Regular cardiac myocyte (primary cell): Measurements from ENCODE around the gene SLC45A2. TPM values are rescaled to one million over a fixed set of nuclear protein-coding genes. Genes with fewer than 3 reads are reported as not detected.

ENCODE experiments used
- total RNA-seq: library from RNA; depleted of rRNA; stranded (reverse); fragments of >200 nt; gene quantifications from 2 replicates; pipeline ENCODE4 v1.2.3, GENCODE V29; 2014

The SLC45A2 gene, protein sequence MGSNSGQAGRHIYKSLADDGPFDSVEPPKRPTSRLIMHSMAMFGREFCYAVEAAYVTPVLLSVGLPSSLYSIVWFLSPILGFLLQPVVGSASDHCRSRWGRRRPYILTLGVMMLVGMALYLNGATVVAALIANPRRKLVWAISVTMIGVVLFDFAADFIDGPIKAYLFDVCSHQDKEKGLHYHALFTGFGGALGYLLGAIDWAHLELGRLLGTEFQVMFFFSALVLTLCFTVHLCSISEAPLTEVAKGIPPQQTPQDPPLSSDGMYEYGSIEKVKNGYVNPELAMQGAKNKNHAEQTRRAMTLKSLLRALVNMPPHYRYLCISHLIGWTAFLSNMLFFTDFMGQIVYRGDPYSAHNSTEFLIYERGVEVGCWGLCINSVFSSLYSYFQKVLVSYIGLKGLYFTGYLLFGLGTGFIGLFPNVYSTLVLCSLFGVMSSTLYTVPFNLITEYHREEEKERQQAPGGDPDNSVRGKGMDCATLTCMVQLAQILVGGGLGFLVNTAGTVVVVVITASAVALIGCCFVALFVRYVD
- 0.28 TPM in 1 of 2 replicates, not detected in the other for total RNA-seq

DNA sequence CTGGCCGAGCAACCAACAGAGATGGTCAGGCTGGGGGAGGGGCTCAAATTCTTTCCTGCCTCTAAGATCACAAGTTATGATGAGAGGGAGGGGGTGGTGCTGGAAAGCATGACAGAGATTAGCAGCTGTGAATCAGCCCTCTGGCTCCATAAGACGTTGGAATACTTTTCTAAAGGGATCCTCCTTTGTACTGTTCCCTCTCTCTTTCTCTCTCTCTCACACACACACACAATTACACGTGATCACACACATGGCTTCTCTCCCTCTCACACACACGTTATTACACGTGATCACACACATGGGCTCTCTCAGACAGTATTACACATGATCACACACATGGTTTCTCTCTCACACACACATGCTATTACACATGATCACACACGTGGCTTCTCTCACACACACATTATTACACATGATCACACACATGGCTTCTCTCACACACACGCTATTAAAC is at the start of gene SLC45A2:
SLC45A2 (minus strand) TSS at position 23 of the 454 bp plus-strand sequence. CDS start 110 bp downstream, outside the sequence.

DNA sequence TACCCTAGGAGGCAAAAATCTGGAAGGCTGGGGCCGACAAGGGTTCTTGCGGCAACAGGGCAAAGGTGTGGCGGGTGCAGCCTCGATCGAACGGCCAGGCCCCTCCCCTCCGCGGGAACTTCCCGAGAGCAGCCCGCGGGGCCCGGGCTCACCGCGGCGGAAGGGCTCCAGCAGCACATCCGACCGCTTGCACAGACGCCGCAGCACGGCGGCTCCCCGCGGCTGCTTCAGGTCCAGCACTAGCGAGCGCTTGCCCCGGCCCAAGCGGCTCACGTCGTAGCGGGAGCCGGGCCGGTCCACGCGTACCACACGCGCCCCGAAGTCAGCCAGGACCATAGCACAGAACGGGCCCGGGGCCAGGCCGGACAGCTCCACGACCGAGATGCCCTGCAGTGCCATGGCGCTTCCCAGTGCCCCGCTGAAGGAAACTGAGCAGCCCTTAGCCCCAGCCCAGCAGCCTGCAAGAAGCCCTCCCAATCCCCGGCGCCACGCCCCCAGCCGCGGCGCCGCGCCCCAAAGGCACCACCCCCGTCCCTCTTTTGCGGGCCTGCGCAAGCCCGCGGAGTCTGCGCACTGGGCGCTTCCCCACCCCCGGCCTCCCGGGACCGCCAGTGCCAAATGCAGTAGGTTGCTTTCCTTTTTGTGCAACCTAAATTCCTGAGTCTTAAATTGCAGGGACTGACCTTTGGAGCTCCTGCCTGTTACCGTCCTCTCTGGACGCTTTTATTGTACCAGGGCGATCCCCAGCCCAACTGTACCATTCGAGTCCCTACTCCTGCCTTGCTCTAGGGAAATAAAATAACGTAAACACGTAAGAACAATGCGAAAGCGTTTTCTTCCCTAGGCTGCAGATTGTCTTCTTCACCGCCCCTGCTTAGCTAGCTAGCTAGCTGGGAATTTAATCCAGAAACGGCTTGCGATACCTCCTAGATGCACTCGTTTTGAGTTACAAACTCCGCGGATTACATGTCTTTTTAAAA is 23.4 kb upstream of the SLC45A2 start, which contains the start of gene AMACR:
AMACR (minus strand) TSS at position 430 of the 980 bp plus-strand sequence; CDS start at position 399, 31 bp downstream.

DNA sequence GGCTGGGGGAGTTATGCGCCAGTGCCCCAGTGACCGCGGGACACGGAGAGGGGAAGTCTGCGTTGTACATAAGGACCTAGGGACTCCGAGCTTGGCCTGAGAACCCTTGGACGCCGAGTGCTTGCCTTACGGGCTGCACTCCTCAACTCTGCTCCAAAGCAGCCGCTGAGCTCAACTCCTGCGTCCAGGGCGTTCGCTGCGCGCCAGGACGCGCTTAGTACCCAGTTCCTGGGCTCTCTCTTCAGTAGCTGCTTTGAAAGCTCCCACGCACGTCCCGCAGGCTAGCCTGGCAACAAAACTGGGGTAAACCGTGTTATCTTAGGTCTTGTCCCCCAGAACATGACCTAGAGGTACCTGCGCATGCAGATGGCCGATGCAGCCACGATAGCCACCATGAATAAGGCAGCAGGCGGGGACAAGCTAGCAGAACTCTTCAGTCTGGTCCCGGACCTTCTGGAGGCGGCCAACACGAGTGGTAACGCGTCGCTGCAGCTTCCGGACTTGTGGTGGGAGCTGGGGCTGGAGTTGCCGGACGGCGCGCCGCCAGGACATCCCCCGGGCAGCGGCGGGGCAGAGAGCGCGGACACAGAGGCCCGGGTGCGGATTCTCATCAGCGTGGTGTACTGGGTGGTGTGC is 48.0 kb downstream of the SLC45A2 start, which contains the start of gene RXFP3:
RXFP3 (plus strand) TSS at position 6 of the 636 bp plus-strand sequence; CDS start at position 361, 355 bp downstream.

Other genes with a start within 250 kb of the SLC45A2 start
- 57.8 and 71.5 TPM in 2 replicates for gene ADAMTS12, start 92.7 kb downstream of the SLC45A2 start, total RNA-seq
- under 0.01 and 0.28 TPM in 2 replicates for gene RXFP3, start 48.3 kb downstream of the SLC45A2 start, total RNA-seq
- 8.1 and 10.1 TPM in 2 replicates for gene AMACR, start 23.4 kb upstream of the SLC45A2 start, total RNA-seq
- gene C1QTNF3, start 58.5 kb upstream of the SLC45A2 start, total RNA-seq = 0.19 and 0.85 TPM in 2 replicates